GM23248 (cell line): Measurements from ENCODE around the gene TNFRSF11A. TPM values are rescaled to one million over a fixed set of nuclear protein-coding genes. Genes with fewer than 3 reads are reported as not detected.

Experiments
- DNase-seq: peaks from one replicate; pipeline ENCODE4 v3.0.0-alpha.2; 2015
- H2AFZ ChIP-seq: fragments of 200-600 bp; sonication (generic); 2 replicates; pipeline ENCODE4 v1.6.1; 2016; ENCODE audit warnings: antibody characterized with exemption
- H3F3A ChIP-seq: fragments of 200-600 bp; sonication (generic); 2 replicates; pipeline ENCODE4 v1.6.1; 2016; ENCODE audit warnings: mild to moderate bottlenecking, antibody characterized with exemption, mixed run types; ENCODE audit not compliant: insufficient read depth
- H3K27ac ChIP-seq: fragments of 200-600 bp; sonication (generic); 2 replicates; pipeline ENCODE4 v1.5.1; 2016; ENCODE audit warnings: mild to moderate bottlenecking
- H3K27me3 ChIP-seq: fragments of 200-600 bp; sonication (generic); replicated peaks from 2 replicates; pipeline ENCODE4 v1.6.1; 2016; ENCODE audit warnings: mild to moderate bottlenecking; ENCODE audit not compliant: insufficient read depth
- H3K36me3 ChIP-seq: fragments of 200-600 bp; sonication (generic); 2 replicates; pipeline ENCODE4 v1.6.1; 2016; ENCODE audit warnings: low read depth, mild to moderate bottlenecking
- H3K4me1 ChIP-seq: fragments of 200-600 bp; sonication (generic); 2 replicates; pipeline ENCODE4 v1.6.1; 2016; ENCODE audit warnings: mild to moderate bottlenecking; ENCODE audit not compliant: insufficient read depth
- H3K4me2 ChIP-seq: fragments of 200-600 bp; sonication (generic); one replicate; pipeline ENCODE4 v1.6.1; 2016; ENCODE audit warnings: mild to moderate bottlenecking; ENCODE audit not compliant: unreplicated experiment
- H3K4me3 ChIP-seq: fragments of 200-600 bp; sonication (generic); 2 replicates; pipeline ENCODE4 v1.5.1; 2016; ENCODE audit warnings: mild to moderate bottlenecking
- H3K79me2 ChIP-seq: fragments of 200-600 bp; sonication (generic); 2 replicates; pipeline ENCODE4 v1.6.1; 2016; ENCODE audit warnings: mild to moderate bottlenecking; ENCODE audit not compliant: insufficient read depth
- H3K9ac ChIP-seq: fragments of 200-600 bp; sonication (generic); 2 replicates; pipeline ENCODE4 v1.6.1; 2016; ENCODE audit warnings: mild to moderate bottlenecking
- H3K9me2 ChIP-seq: fragments of 200-600 bp; sonication (generic); 2 replicates; pipeline ENCODE4 v1.6.1; 2016; ENCODE audit warnings: mixed run types, mild to moderate bottlenecking, moderate library complexity; ENCODE audit not compliant: insufficient read depth
- H3K9me3 ChIP-seq: fragments of 200-600 bp; sonication (generic); one replicate; pipeline ENCODE4 v1.6.1; 2017; ENCODE audit warnings: low read depth
- H4K20me1 ChIP-seq: fragments of 200-600 bp; sonication (generic); 2 replicates; pipeline ENCODE4 v1.6.0; 2016; ENCODE audit not compliant: insufficient read depth
- EZH2 ChIP-seq: fragments of 200-600 bp; sonication (generic); IDR thresholded peaks from 2 replicates; pipeline ENCODE4 v1.6.1; 2018; ENCODE audit warnings: antibody characterized with exemption, mild to moderate bottlenecking; ENCODE audit not compliant: insufficient read depth, poor library complexity, severe bottlenecking
- EZH2phosphoT487 ChIP-seq: fragments of 200-600 bp; sonication (generic); IDR thresholded peaks from 2 replicates; pipeline ENCODE4 v1.6.1; 2018; ENCODE audit warnings: antibody characterized with exemption, moderate library complexity, mild to moderate bottlenecking, low read depth; ENCODE audit not compliant: insufficient read depth
- WGBS, 2 experiments: methylation state at CpG; one replicate each; pipeline ENCODE4 v1.1.6; 2015 to 2017; ENCODE audit warnings: low lambda C conversion rate in 2 of 2, low coverage in 1 of 2; ENCODE audit errors: missing lambda C conversion rate in 2 of 2; 5-methylcytosine and 5-hydroxymethylcytosine counted together
- in situ Hi-C: fragments of 300-500 bp; cut with MboI; formaldehyde crosslinking; loops from 2 replicates; pipeline ENCODE4 v1.15.0; 2020
- polyA plus RNA-seq: library from polyadenylated mRNA; unstranded; fragments of >200 nt; fragmentation: Nextera tagmentation; extraction: Ambion mirVana; gene quantifications from 2 replicates; pipeline ENCODE4 v1.2.1, GENCODE V29; 2016
- total RNA-seq: library from RNA; depleted of rRNA; stranded (reverse); fragments of >200 nt; shearing (Covaris generic); gene quantifications from 2 replicates; pipeline ENCODE4 v1.2.3, GENCODE V29; 2014

The TNFRSF11A gene
- total and polyA plus RNA-seq, 2 experiments from 2014 or later, result 0.09 to 0.22 TPM

DNA sequence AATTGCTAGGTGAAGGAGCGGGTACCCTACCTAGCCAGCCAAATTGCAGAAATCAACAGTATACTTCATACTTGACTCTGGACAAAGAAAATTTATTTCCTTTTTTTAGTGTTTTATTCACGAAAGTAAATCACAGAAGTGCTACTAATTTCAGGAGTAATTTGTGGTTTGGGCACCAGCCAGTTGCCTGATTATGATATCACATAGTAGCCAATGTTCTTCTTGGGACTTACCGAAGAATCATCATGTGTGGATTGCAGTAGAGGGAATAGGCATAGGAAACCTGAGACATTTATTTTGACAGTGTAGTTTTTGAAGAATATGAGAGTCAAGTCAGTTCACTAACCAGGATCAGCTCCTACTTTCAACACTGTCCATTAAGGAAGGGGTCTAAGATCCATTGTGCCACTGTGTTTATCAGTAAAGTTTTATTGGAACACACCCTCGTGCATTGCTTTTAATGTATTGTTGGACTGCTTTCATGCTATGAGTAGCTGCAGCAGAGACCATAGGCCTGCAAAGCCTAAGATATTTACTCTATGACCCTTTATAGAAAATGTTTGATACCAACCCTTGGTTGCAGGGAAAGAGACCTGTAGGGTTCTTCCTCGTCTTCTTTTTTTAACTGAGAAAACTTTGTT, 32.1 kb downstream of the TNFRSF11A start:
- Histone ChIP-seq H3K36me3 (no peaks in the 10 kb centered on the region), H3K9me3 (no peaks in the 10 kb centered on the region), H3F3A (no peaks in the 10 kb centered on the region), H3K79me2 (no peaks in the 10 kb centered on the region), H3K9ac (no peak overlapping the region), H3K4me1 (no peaks in the 10 kb centered on the region), H3K4me2 (no peak overlapping the region), H3K27ac (no peak overlapping the region), H2AFZ (no peak overlapping the region), H3K27me3 (no peaks in the 10 kb centered on the region; the same call in 1 of the 2 replicates), H4K20me1 (no peaks in the 10 kb centered on the region), H3K9me2 (no peaks in the 10 kb centered on the region), H3K4me3 (no peak overlapping the region)
- TF ChIP-seq EZH2phosphoT487, result no peak
- TF ChIP-seq EZH2, result no peak
- WGBS, 2 experiments, result 86 to 87% methylated on average over 5 of the region's 5 CpGs
- in situ Hi-C loops, result no loop called here
- DNase-seq, result no peak

DNA sequence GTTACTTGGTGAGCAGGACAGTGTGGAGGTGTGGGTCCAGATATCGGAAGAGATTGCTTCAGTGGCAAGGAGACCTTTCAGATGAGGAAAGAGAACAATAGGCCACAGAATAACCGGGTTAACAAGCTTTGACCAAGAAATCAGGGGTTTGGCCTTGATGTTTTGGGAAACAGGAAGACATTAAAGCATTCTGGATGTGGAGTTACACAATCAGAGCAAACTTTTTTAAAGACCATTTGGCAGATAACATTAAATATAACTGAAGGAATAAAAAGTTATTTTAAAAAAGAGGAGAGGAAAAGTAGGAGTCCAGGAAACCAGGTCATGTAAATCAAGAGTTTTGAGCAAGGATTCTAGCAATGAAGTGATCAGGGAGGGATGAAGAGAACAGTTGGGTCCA, 35.7 kb downstream of the TNFRSF11A start:
- no peaks in the 10 kb centered on the region; the same call in 1 of the 2 replicates for H3K27me3 ChIP-seq
- no peaks in the 10 kb centered on the region for H3K36me3 ChIP-seq
- H3K4me3 ChIP-seq, result no peak overlapping the region
- no peaks in the 10 kb centered on the region for H3K4me1 ChIP-seq
- H3K9ac ChIP-seq, result no peak overlapping the region
- no peak for DNase-seq
- no peaks in the 10 kb centered on the region for H3K9me2 ChIP-seq
- H3K79me2 ChIP-seq, result no peaks in the 10 kb centered on the region
- TF ChIP-seq EZH2phosphoT487 (no peak), EZH2 (no peak)
- H2AFZ ChIP-seq, result no peak overlapping the region
- H3K4me2 ChIP-seq, result no peak overlapping the region
- H3K9me3 ChIP-seq, result no peaks in the 10 kb centered on the region
- in situ Hi-C loops, result no loop called here
- H3K27ac ChIP-seq, result no peak overlapping the region
- 64 to 73% methylated on average over 2 of the region's 2 CpGs for WGBS, 2 experiments
- no peaks in the 10 kb centered on the region for H3F3A ChIP-seq
- H4K20me1 ChIP-seq, result no peaks in the 10 kb centered on the region

DNA sequence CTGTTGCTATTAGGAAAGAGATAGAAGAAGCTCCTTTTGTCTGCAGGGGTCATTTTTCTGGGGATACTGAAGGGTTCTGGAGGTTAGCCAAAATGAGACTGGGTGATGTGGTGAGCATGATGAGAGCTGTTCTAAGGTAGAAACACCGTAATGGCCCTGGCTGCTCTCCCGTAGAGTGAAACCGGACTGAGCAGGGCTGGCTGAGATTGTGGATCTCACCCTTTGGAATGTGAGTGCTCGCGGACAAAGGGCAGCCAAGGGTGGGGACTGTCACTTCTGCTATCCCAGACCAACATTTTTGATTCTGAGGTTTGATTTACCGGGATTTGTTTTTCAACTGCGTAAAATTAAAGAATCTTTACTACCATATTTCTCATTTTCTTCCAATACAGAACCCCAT, 36.2 kb downstream of the TNFRSF11A start:
- H3K27me3 ChIP-seq, result no peaks in the 10 kb centered on the region; the same call in 1 of the 2 replicates
- in situ Hi-C loops, result no loop called here
- H3F3A ChIP-seq, result no peaks in the 10 kb centered on the region
- H3K4me1 ChIP-seq, result no peaks in the 10 kb centered on the region
- no peak overlapping the region for H3K9ac ChIP-seq
- 74 to 85% methylated on average over 7 of the region's 7 CpGs for WGBS, 2 experiments
- H3K4me3 ChIP-seq, result no peak overlapping the region
- no peaks in the 10 kb centered on the region for H3K36me3 ChIP-seq
- no peaks in the 10 kb centered on the region for H3K9me2 ChIP-seq
- no peak for DNase-seq
- H3K4me2 ChIP-seq, result no peak overlapping the region
- TF ChIP-seq EZH2 (no peak), EZH2phosphoT487 (no peak)
- no peaks in the 10 kb centered on the region for H4K20me1 ChIP-seq
- no peak overlapping the region for H3K27ac ChIP-seq
- H2AFZ ChIP-seq, result no peak overlapping the region
- no peaks in the 10 kb centered on the region for H3K79me2 ChIP-seq
- H3K9me3 ChIP-seq, result no peaks in the 10 kb centered on the region

DNA sequence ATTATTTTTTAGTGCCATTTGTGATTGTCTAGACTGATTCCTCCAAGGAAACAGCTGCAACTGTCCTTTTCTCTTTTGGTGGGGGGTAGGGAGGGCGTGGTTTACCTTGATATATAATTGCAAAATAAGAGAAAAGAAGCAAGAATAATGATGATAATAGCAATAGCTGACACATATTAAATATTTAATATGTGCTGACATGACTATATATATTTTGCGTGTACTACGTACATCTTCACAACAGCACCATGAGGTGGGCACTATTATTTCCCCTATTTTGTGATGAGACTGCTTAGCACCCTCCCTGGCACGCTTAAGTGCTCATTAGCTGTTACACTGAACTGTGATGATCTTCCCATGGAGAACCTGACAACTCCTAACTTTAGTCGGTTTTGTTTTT, 39.4 kb downstream of the TNFRSF11A start:
- H4K20me1 ChIP-seq, result no peaks in the 10 kb centered on the region
- no peaks in the 10 kb centered on the region for H3K9me3 ChIP-seq
- H3K4me3 ChIP-seq, result no peak overlapping the region
- no peaks in the 10 kb centered on the region; the same call in 1 of the 2 replicates for H3K27me3 ChIP-seq
- in situ Hi-C loops, result no loop called here
- H2AFZ ChIP-seq, result no peak overlapping the region
- H3K36me3 ChIP-seq, result no peaks in the 10 kb centered on the region
- no peaks in the 10 kb centered on the region for H3F3A ChIP-seq
- H3K4me2 ChIP-seq, result no peak overlapping the region
- no peaks in the 10 kb centered on the region for H3K9me2 ChIP-seq
- no peaks in the 10 kb centered on the region for H3K79me2 ChIP-seq
- TF ChIP-seq EZH2, result no peak
- no peak for TF ChIP-seq EZH2phosphoT487
- DNase-seq, result no peak
- 61 to 62% methylated on average over 5 of the region's 5 CpGs for WGBS, 2 experiments
- no peak overlapping the region for H3K9ac ChIP-seq
- H3K4me1 ChIP-seq, result no peaks in the 10 kb centered on the region
- no peak overlapping the region for H3K27ac ChIP-seq

DNA sequence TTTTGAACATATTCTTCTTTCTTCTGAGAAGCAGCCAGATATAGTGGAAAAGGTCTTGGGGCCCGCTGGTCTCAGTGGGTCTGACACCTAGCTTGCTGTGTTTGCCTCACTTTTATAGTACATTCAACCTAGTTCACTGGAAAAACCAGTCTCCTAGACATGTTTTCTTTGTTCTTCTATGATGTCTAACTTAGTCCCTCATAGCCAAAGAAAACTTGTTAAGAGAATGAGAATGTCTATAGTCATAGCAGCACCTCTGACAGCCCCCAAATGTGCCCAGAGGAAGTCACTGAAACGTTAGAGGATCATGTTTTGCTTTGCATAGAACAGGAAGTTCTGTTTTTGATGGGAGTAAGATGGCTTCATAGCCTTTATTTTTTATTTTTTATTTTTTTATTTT, 40.3 kb downstream of the TNFRSF11A start:
- 72 to 73% methylated on average over 2 of the region's 2 CpGs for WGBS, 2 experiments
- no peak overlapping the region for H2AFZ ChIP-seq

More for the DNA sequence above, 40.3 kb downstream of the TNFRSF11A start:
- no peaks in the 10 kb centered on the region for H3F3A ChIP-seq
- in situ Hi-C loops, result no loop called here
- no peaks in the 10 kb centered on the region for H3K9me3 ChIP-seq
- no peak for DNase-seq
- H3K36me3 ChIP-seq, result no peaks in the 10 kb centered on the region
- no peaks in the 10 kb centered on the region for H3K4me1 ChIP-seq
- no peak overlapping the region for H3K4me3 ChIP-seq
- H3K4me2 ChIP-seq, result no peak overlapping the region
- no peaks in the 10 kb centered on the region for H3K9me2 ChIP-seq
- H4K20me1 ChIP-seq, result no peaks in the 10 kb centered on the region
- no peak overlapping the region for H3K9ac ChIP-seq
- H3K27me3 ChIP-seq, result no peaks in the 10 kb centered on the region; the same call in 1 of the 2 replicates
- no peak for TF ChIP-seq EZH2phosphoT487
- H3K79me2 ChIP-seq, result no peaks in the 10 kb centered on the region
- H3K27ac ChIP-seq, result no peak overlapping the region
